HT1080 (cell line): ENCODE data around the gene PNPLA4. TPM values are rescaled to one million over a fixed set of nuclear protein-coding genes. Genes with fewer than 3 reads are reported as not detected.

Source experiments
- DNase-seq: peaks from one replicate; pipeline ENCODE4 v3.0.0-alpha.2; 2015; ENCODE audit warnings: low read depth
- small RNA-seq: library from RNA; depleted of rRNA; stranded (forward); fragments of <200 nt; gene quantifications from one replicate; pipeline ENCODE3, GENCODE V24; 2014
- total RNA-seq: library from RNA; depleted of rRNA; stranded (reverse); fragments of >200 nt; shearing (Covaris generic); gene quantifications from 2 replicates; pipeline ENCODE4 v1.2.3, GENCODE V29; 2014; rRNA removed

Gene PNPLA4
- total RNA-seq, 1 experiment from 2014 or later, result 31.0 TPM

DNA sequence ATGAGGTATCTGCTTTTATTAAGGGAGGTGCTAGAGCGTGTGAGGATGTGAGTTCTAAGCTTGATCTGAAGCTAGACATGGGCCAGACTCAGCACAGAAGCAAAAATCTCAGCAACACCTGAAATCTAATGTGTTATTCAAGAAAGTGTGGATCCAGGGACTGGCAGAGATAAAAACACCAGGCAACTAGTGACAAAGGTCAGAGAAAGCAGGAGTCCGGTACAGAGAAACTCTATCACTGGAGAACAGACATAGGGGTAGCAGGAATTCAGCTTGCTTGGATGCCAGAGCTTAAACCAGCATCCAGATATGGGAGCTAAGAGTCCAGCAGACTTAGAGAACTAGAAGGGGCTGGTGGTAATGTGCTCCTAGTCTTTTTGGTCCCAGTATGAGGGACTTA is 50.3 kb downstream of the PNPLA4 start:
- DNase-seq, result no peak

GRCh38 chrX:7872042-7872441 is 55.2 kb downstream of the PNPLA4 start:
- DNase-seq, result no peak

DNA sequence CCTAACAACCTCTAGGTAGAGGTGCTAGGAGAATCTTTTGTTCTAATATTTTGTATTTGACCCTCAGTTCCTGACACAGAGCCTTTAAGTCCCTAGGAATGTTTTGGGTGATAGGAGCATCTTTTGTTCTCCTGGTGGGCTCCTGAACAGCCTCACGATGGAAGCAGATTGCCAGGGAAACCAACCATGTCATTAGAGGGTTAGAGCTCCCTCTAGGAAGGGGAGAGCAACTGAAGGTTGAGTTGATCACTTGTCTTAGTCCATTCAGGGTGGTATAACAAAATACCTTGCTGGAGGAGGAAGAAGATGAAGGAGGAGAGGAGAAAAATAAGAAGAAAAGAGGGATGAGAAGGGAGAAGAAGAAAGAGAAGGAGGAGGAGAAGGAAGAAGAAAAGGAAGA is 75.0 kb downstream of the PNPLA4 start:
- no peak for DNase-seq

Small RNA genes lying within 50 kb of the gene (small RNA-seq; reads per million reads assigned to genes)
- not detected for gene AC005296.1

Other genes with a start within 250 kb of the PNPLA4 start
- 0.33 and 0.42 TPM in 2 replicates for gene VCX, start 84.2 kb downstream of the PNPLA4 start, total RNA-seq
- 0.13 TPM in 1 of 2 replicates, not detected in the other for gene VCX2, start 243.9 kb upstream of the PNPLA4 start, total RNA-seq